PC-3 (cell line): ENCODE measurements around the gene ARID1A. TPM values are rescaled to one million over a fixed set of nuclear protein-coding genes. Genes with fewer than 3 reads are reported as not detected.

Source experiments
- ATAC-seq: fragments of 200-7000 bp; cut with Tn5 transposase; 2 replicates; pipeline ENCODE4 v1.9.1; 2020; ENCODE audit warnings: mild to moderate bottlenecking, moderate library complexity
- BruUV-seq: library from RNA; stranded (reverse); fragments of 400-500 nt; replicated peaks from 2 replicates; lab custom pipeline; 2021; lab: Mats Ljungman, UMichigan
- CTCF ChIA-PET: fragments of 300-600 bp; sonication (Branson Sonifier 250); formaldehyde crosslinking; loops from one replicate; lab custom pipeline; 2022; ENCODE audit warnings: antibody characterized with exemption; lab: Charles Lee
- POLR2A ChIA-PET: fragments of 300-600 bp; sonication (Branson Sonifier 250); formaldehyde crosslinking; loops from one replicate; lab custom pipeline; 2022; ENCODE audit warnings: antibody characterized with exemption; ENCODE audit not compliant: unreplicated experiment; lab: Charles Lee
- DNase-seq: peaks from one replicate; pipeline ENCODE4 v3.0.0-alpha.2; 2015
- H2AFZ ChIP-seq: fragments of 300-600 bp; sonication (generic); 2 replicates; pipeline ENCODE4 v1.6.0; 2016; ENCODE audit warnings: antibody characterized with exemption, low read length
- H3F3A ChIP-seq: fragments of 300-600 bp; sonication (generic); one replicate; pipeline ENCODE4 v1.6.0; 2017; ENCODE audit warnings: antibody characterized with exemption, low read length, control low read depth, mild to moderate bottlenecking; ENCODE audit not compliant: unreplicated experiment
- H3K27ac ChIP-seq: fragments of 300-600 bp; sonication (generic); 2 replicates; pipeline ENCODE4 v1.5.1; 2016; ENCODE audit warnings: mild to moderate bottlenecking, low read length
- H3K27me3 ChIP-seq: fragments of 300-600 bp; sonication (generic); 2 replicates; pipeline ENCODE4 v1.6.1; 2016; ENCODE audit warnings: low read length, mixed read lengths
- H3K36me3 ChIP-seq: fragments of 300-600 bp; sonication (generic); 2 replicates; pipeline ENCODE4 v1.6.1; 2016; ENCODE audit warnings: low read depth, mixed run types, low read length, mixed read lengths
- H3K4me1 ChIP-seq: fragments of 300-600 bp; sonication (generic); 2 replicates; pipeline ENCODE4 v1.5.1; 2016; ENCODE audit warnings: low read length; ENCODE audit not compliant: insufficient read depth
- H3K4me2 ChIP-seq: fragments of 300-600 bp; sonication (generic); 2 replicates; pipeline ENCODE4 v1.6.0; 2016; ENCODE audit warnings: low read length
- H3K4me3 ChIP-seq: fragments of 300-600 bp; sonication (generic); 2 replicates; pipeline ENCODE4 v1.5.1; 2016; ENCODE audit warnings: mild to moderate bottlenecking, low read length, mixed read lengths
- H3K79me2 ChIP-seq: fragments of 300-600 bp; sonication (generic); 2 replicates; pipeline ENCODE4 v1.6.1; 2017; ENCODE audit warnings: low read length, mixed read lengths
- H3K9ac ChIP-seq: fragments of 300-600 bp; sonication (generic); 2 replicates; pipeline ENCODE4 v1.6.0; 2016; ENCODE audit warnings: mild to moderate bottlenecking, low read length
- H3K9me2 ChIP-seq: fragments of 300-600 bp; sonication (generic); replicated peaks from 2 replicates; pipeline ENCODE4 v1.6.1; 2016; ENCODE audit warnings: mixed run types, low read length, mixed read lengths
- H3K9me3 ChIP-seq: fragments of 300-600 bp; sonication (generic); 2 replicates; pipeline ENCODE4 v1.6.1; 2016; ENCODE audit warnings: low read length, mixed read lengths
- H4K20me1 ChIP-seq: fragments of 300-600 bp; sonication (generic); 2 replicates; pipeline ENCODE4 v1.6.1; 2016; ENCODE audit warnings: low read length, mixed read lengths
- CTCF ChIP-seq: fragments of 300-600 bp; sonication (generic); conservative IDR thresholded peaks from 2 replicates; pipeline ENCODE4 v1.5.1; 2017; ENCODE audit warnings: antibody characterized with exemption, low read depth, mild to moderate bottlenecking, low read length
- EZH2 ChIP-seq: fragments of 300-600 bp; sonication (generic); IDR thresholded peaks from one replicate; pipeline ENCODE4 v1.6.1; 2017; ENCODE audit warnings: antibody characterized with exemption, mild to moderate bottlenecking, low read length; ENCODE audit not compliant: unreplicated experiment
- EZH2phosphoT487 ChIP-seq: fragments of 300-600 bp; sonication (generic); IDR thresholded peaks from 2 replicates; pipeline ENCODE4 v1.6.1; 2018; ENCODE audit warnings: mild to moderate bottlenecking, antibody characterized with exemption, low read length, borderline replicate concordance
- intact Hi-C: fragments of 100-400 bp; cut with micrococcal nuclease; formaldehyde crosslinking; loops from 2 replicates; pipeline ENCODE4 v1.9.0; 2023
- total RNA-seq: library from RNA; depleted of rRNA; stranded (reverse); fragments of >200 nt; gene quantifications from 2 replicates; pipeline ENCODE4 v1.2.3, GENCODE V29; 2014

The ARID1A gene
- total RNA-seq, 1 experiment from 2014 or later: 43.8 TPM

- TF ChIP-seq EZH2phosphoT487 (no peak), EZH2 (no peak), CTCF (no peak)
- Histone ChIP-seq H3K9me2 (no peaks in the 10 kb centered on the region), H3K27me3 (no peaks in the 10 kb centered on the region), H3K4me3 (no peak overlapping the region; the same call in 1 of the 2 replicates), H3K9me3 (no peaks in the 10 kb centered on the region), H3K79me2 (peaks cover 55% of the 10 kb centered on the region), H3K27ac (no peak overlapping the region), H3K36me3 (peaks cover 17% of the 10 kb centered on the region), H3K4me2 (peak overlapping the region; percentile 61), H3K9ac (no peak overlapping the region), H2AFZ (no peak overlapping the region), H3K4me1 (peaks cover 46% of the 10 kb centered on the region), H4K20me1 (no peaks in the 10 kb centered on the region), H3F3A (no peaks in the 10 kb centered on the region)
- ATAC-seq: no peak
- CTCF ChIA-PET: interaction anchor here (0.7 kb wide), 1 partner anchor 218 kb away, joined by 3 read pairs; no protein-coding TSS in a partner anchor
- DNase-seq: no peak
- intact Hi-C loops: no loop called here
- BruUV-seq: no TSS peak
- POLR2A ChIA-PET: no interaction called here
These were observed 132.7 kb downstream of the ARID1A start for GRCh38 chr1:26828411-26828991.

GRCh38 chr1:26829184-26829911, 133.5 kb downstream of the ARID1A start:
- Histone ChIP-seq H3K79me2 (peaks cover 55% of the 10 kb centered on the region), H3K4me1 (peaks cover 41% of the 10 kb centered on the region), H3K9me2 (no peaks in the 10 kb centered on the region), H2AFZ (no peak overlapping the region), H3K9ac (no peak overlapping the region), H3F3A (no peaks in the 10 kb centered on the region), H3K4me2 (peak overlapping the region; percentile 61; the same call in 1 of the 2 replicates), H3K36me3 (peaks cover 21% of the 10 kb centered on the region), H3K9me3 (no peaks in the 10 kb centered on the region), H3K27me3 (no peaks in the 10 kb centered on the region), H3K4me3 (no peak overlapping the region; the same call in 1 of the 2 replicates), H3K27ac (no peak overlapping the region), H4K20me1 (no peaks in the 10 kb centered on the region)
- ChIA-PET CTCF (interaction anchor here (0.7 kb wide), 1 partner anchor 217 kb away, joined by 3 read pairs; no protein-coding TSS in a partner anchor), POLR2A (no interaction called here)
- ATAC-seq (no peak), DNase-seq (no peak)
- intact Hi-C loops: no loop called here
- TF ChIP-seq EZH2: no peak
- TF ChIP-seq CTCF: no peak
- TF ChIP-seq EZH2phosphoT487: no peak
- no TSS peak for BruUV-seq
